GM23338 (cell line): ENCODE data around the gene RGL3. TPM values are rescaled to one million over a fixed set of nuclear protein-coding genes. Genes with fewer than 3 reads are reported as not detected.

Source experiments
- ATAC-seq: fragments of 200-7000 bp; cut with Tn5 transposase; 3 replicates; pipeline ENCODE4 v1.9.1; 2020
- DNase-seq: peaks from one replicate; pipeline ENCODE4 v3.0.0-alpha.2; 2015; ENCODE audit warnings: low spot score
- H2AFZ ChIP-seq: fragments of 200-600 bp; sonication (generic); 2 replicates; pipeline ENCODE4 v1.8.0; 2016; ENCODE audit warnings: antibody characterized with exemption, mild to moderate bottlenecking, moderate library complexity
- H3F3A ChIP-seq: fragments of 200-600 bp; sonication (generic); replicated peaks from 2 replicates; pipeline ENCODE4 v1.8.0; 2017; ENCODE audit warnings: antibody characterized with exemption, mixed run types, low read depth
- H3K27ac ChIP-seq: fragments of 200-600 bp; sonication (generic); 2 replicates; pipeline ENCODE4 v1.6.1; 2016; ENCODE audit warnings: low read depth
- H3K27me3 ChIP-seq: fragments of 200-600 bp; sonication (generic); 2 replicates; pipeline ENCODE4 v1.8.0; 2016; ENCODE audit warnings: mild to moderate bottlenecking, mixed run types, moderate library complexity; ENCODE audit not compliant: insufficient read depth
- H3K36me3 ChIP-seq: fragments of 200-600 bp; sonication (generic); 2 replicates; pipeline ENCODE4 v1.8.0; 2016; ENCODE audit warnings: mild to moderate bottlenecking; ENCODE audit not compliant: insufficient read depth
- H3K4me1 ChIP-seq: fragments of 200-600 bp; sonication (generic); 2 replicates; pipeline ENCODE4 v1.8.0; 2016; ENCODE audit warnings: mild to moderate bottlenecking, moderate library complexity; ENCODE audit not compliant: insufficient read depth
- H3K4me2 ChIP-seq: fragments of 200-600 bp; sonication (generic); 2 replicates; pipeline ENCODE4 v1.7.1; 2017; ENCODE audit warnings: mixed run types
- H3K4me3 ChIP-seq: fragments of 200-600 bp; sonication (generic); 2 replicates; pipeline ENCODE4 v1.6.1; 2016; ENCODE audit warnings: mixed run types
- H3K79me2 ChIP-seq: fragments of 200-600 bp; sonication (generic); replicated peaks from 2 replicates; pipeline ENCODE4 v1.8.0; 2017; ENCODE audit warnings: mild to moderate bottlenecking; ENCODE audit not compliant: insufficient read depth
- H3K9me2 ChIP-seq: fragments of 200-600 bp; sonication (generic); 2 replicates; pipeline ENCODE4 v1.8.0; 2017; ENCODE audit not compliant: insufficient read depth
- H4K20me1 ChIP-seq: fragments of 200-600 bp; sonication (generic); replicated peaks from 2 replicates; pipeline ENCODE4 v1.8.0; 2017; ENCODE audit warnings: mild to moderate bottlenecking; ENCODE audit not compliant: insufficient read depth
- H3K27ac Mint-ChIP-seq: 2 replicates; pipeline ENCODE4 v1.8.0; 2020; ENCODE audit warnings: inconsistent platforms, mild to moderate bottlenecking, moderate library complexity, mixed read lengths
- H3K27me3 Mint-ChIP-seq: 3 replicates; pipeline ENCODE4 v1.8.0; 2022; ENCODE audit warnings: low read depth, mild to moderate bottlenecking, moderate library complexity, mixed read lengths, inconsistent platforms; ENCODE audit not compliant: insufficient read depth, poor library complexity
- H3K36me3 Mint-ChIP-seq: 3 replicates; pipeline ENCODE4 v1.8.0; 2021; ENCODE audit warnings: low read depth, mild to moderate bottlenecking, inconsistent platforms, moderate library complexity, mixed read lengths
- H3K4me1 Mint-ChIP-seq: 3 replicates; pipeline ENCODE4 v1.8.0; 2020; ENCODE audit warnings: mild to moderate bottlenecking, inconsistent platforms, mixed read lengths
- H3K4me3 Mint-ChIP-seq: 3 replicates; pipeline ENCODE4 v1.8.0; 2021; ENCODE audit warnings: moderate library complexity, mild to moderate bottlenecking, inconsistent platforms, mixed read lengths
- H3K9me3 Mint-ChIP-seq: 3 replicates; pipeline ENCODE4 v1.8.0; 2020; ENCODE audit warnings: moderate library complexity, mild to moderate bottlenecking, inconsistent platforms, mixed read lengths
- CTCF ChIP-seq, 2 experiments: fragments of 200-600 bp in 1 of 2; sonication (generic) in 1 of 2; conservative IDR thresholded peaks; 2 replicates each; pipeline versions ENCODE4 v1.5.1 to v1.6.1; 2016 to 2017; ENCODE audit warnings: antibody characterized with exemption in 2 of 2, low read depth in 2 of 2, mild to moderate bottlenecking in 2 of 2, moderate library complexity in 1 of 2
- ETS1 ChIP-seq: IDR thresholded peaks from 2 replicates; pipeline ENCODE4 v1.6.1; 2016; ENCODE audit warnings: antibody characterized with exemption
- JUNB ChIP-seq: IDR thresholded peaks from one replicate; pipeline ENCODE4 v1.6.1; 2016; ENCODE audit warnings: antibody characterized with exemption; ENCODE audit not compliant: unreplicated experiment
- NANOG ChIP-seq: IDR thresholded peaks from 2 replicates; pipeline ENCODE4 v1.6.1; 2016; ENCODE audit warnings: antibody characterized with exemption, borderline replicate concordance
- REST ChIP-seq: IDR thresholded peaks from one replicate; pipeline ENCODE4 v1.6.1; 2018; ENCODE audit warnings: antibody characterized with exemption; ENCODE audit not compliant: unreplicated experiment
- ZNF331 ChIP-seq: fragments of 250-450 bp; sonication (Bioruptor Pico); IDR thresholded peaks from 2 replicates; pipeline ENCODE4 v1.5.0; 2020; ENCODE audit warnings: low read depth, mild to moderate bottlenecking, moderate library complexity
- ZNF462 ChIP-seq: fragments of 250-450 bp; sonication (Bioruptor Pico); IDR thresholded peaks from 2 replicates; pipeline ENCODE4 v1.5.0; 2020; ENCODE audit warnings: mild to moderate bottlenecking, moderate library complexity
- polyA plus RNA-seq: library from polyadenylated mRNA; unstranded; fragments of >200 nt; fragmentation: Nextera tagmentation; extraction: Ambion mirVana; gene quantifications from 2 replicates; pipeline ENCODE4 v1.2.1, GENCODE V29; 2016
- total RNA-seq: library from RNA; depleted of rRNA; stranded (reverse); fragments of >200 nt; shearing (Covaris generic); gene quantifications from 2 replicates; pipeline ENCODE4 v1.2.3, GENCODE V29; 2014

Gene RGL3
- total and polyA plus RNA-seq, 2 experiments from 2014 or later = 48.8 to 49.4 TPM

GRCh38 chr19:11447347-11448262, 28.5 kb upstream of the RGL3 start (continued):
- TF ChIP-seq ETS1 (no peak), NANOG (no peak), ZNF462 (CRISPR knock-in tag) (no peak), ZNF331 (CRISPR knock-in tag) (no peak)

- H4K20me1 ChIP-seq = no peaks in the 10 kb centered on the region; the same call in 1 of the 2 replicates
- H3K36me3 Mint-ChIP-seq = peaks cover 48% of the 10 kb centered on the region
- DNase-seq (peak; percentile 79), ATAC-seq (peak; percentile 91)
- no peak overlapping the region for H3K27ac ChIP-seq
- peaks cover 7% of the 10 kb centered on the region; the same call in 2 of the 3 replicates for H3K4me1 Mint-ChIP-seq
- H3K79me2 ChIP-seq = no peaks in the 10 kb centered on the region
- 0 out of 2 replicates have a peak, but pooled peaks cover 2% of the 10 kb centered on the region for H3F3A ChIP-seq
- H3K27ac Mint-ChIP-seq = peak overlapping the region; percentile 65
- peaks cover 6% of the 10 kb centered on the region for H3K36me3 ChIP-seq
- H3K27me3 ChIP-seq = no peaks in the 10 kb centered on the region
- no peaks in the 10 kb centered on the region; the same call in 2 of the 3 replicates for H3K9me3 Mint-ChIP-seq
- H3K4me3 Mint-ChIP-seq = no peak overlapping the region
- H3K4me1 ChIP-seq = peaks cover 10% of the 10 kb centered on the region
- H3K4me3 ChIP-seq = no peak overlapping the region
- H3K9me2 ChIP-seq = no peaks in the 10 kb centered on the region
- peaks cover 6% of the 10 kb centered on the region for H3K27me3 Mint-ChIP-seq
- H3K4me2 ChIP-seq = no peak overlapping the region
- H2AFZ ChIP-seq = no peak overlapping the region
- TF ChIP-seq ZNF331 (CRISPR knock-in tag) (no peak), JUNB (no peak), REST (no peak), CTCF (conservative IDR thresholded peaks at IDR 0.05; ENCODE audit: low read depth in 2 of 2) (peak; percentile 89 to 97)
Observed at GRCh38 chr19:11446652-11447301, 27.7 kb upstream of the RGL3 start.
